ENCODE data around the gene KCNK16. TPM values are rescaled to one million over a fixed set of nuclear protein-coding genes. Genes with fewer than 3 reads are reported as not detected.

KCNK16 gene
- total and polyA plus RNA-seq, 10 of the 15 experiments (the other 5 are each of a cell fraction or from before 2014, with no cell fraction given) = not detected

GRCh38 chr6:39314273-39314795 is 8.2 kb downstream of the KCNK16 start, which contains the start of gene KCNK17:
KCNK17 (minus strand) TSS chr6:39314419; CDS start chr6:39314320, 99 bp downstream.
- Histone ChIP-seq H3K27me3 (replicated peaks in 1 of 2; ENCODE audit: control insufficient read depth in 2 of 2, insufficient read depth in 2 of 2, low read length in 1 of 2) (peaks cover 12 to 14% of the 10 kb centered on the region in 2 experiments), H2AFZ (ENCODE audit: control insufficient read depth, low read depth, low read length) (no peak within 1 kb of the TSS), H3K9me3 (replicated peaks; ENCODE audit: control insufficient read depth, insufficient read depth, low read length) (no peaks in the 10 kb centered on the region), H3K79me2 (ENCODE audit: control insufficient read depth, insufficient read depth, low read length) (no peaks in the 10 kb centered on the region), H4K20me1 (ENCODE audit: control insufficient read depth, insufficient read depth) (no peaks in the 10 kb centered on the region), H3K4me2 (ENCODE audit: control insufficient read depth, insufficient read depth) (no peak within 1 kb of the TSS), H3K9ac (ENCODE audit: control insufficient read depth, insufficient read depth, low read length) (no peak within 1 kb of the TSS), H3K4me3 (no peak within 1 kb of the TSS), H3K36me3 (ENCODE audit: control insufficient read depth in 2 of 2, insufficient read depth in 2 of 2, low read length in 1 of 2) (no peaks in the 10 kb centered on the region), H3K4me1 (ENCODE audit: control insufficient read depth, insufficient read depth, low read length) (no peaks in the 10 kb centered on the region), H3K27ac (ENCODE audit: control insufficient read depth, insufficient read depth) (no peak within 1 kb of the TSS)
- no TSS peak for BruUV-seq (replicated peaks)
- POLR2A ChIA-PET = no interaction called here
- intact Hi-C loops (cut with micrococcal nuclease; ENCODE audit: unreplicated experiment) (no loop called here), in situ Hi-C loops (cut with MboI) (no loop called here)
- SMC1A ChIA-PET (ENCODE audit: uncharacterized antibody, unreplicated experiment) = no interaction called here
- TF ChIP-seq TAF1 (IDR thresholded peaks at IDR 0.05; ENCODE audit: borderline replicate concordance, low read depth, low read length) = no peak
- no peak for TF ChIP-seq HDGF (IDR thresholded peaks at IDR 0.05)
- TF ChIP-seq PAX8 (IDR thresholded peaks at IDR 0.05) = no peak
- TF ChIP-seq NR2C2 (IDR thresholded peaks at IDR 0.05; ENCODE audit: borderline replicate concordance, control insufficient read depth, insufficient read length, low read depth) = no peak
- TF ChIP-seq HCFC1 (IDR thresholded peaks at IDR 0.05; ENCODE audit: low read length) = no peak
- TF ChIP-seq SMAD5 (IDR thresholded peaks at IDR 0.05; ENCODE audit: low read depth) = no peak
- no peak for TF ChIP-seq NFYB (IDR thresholded peaks at IDR 0.05; ENCODE audit: insufficient read depth, low read depth, low read length)
- ATAC-seq (no peak), DNase-seq (ENCODE audit: low read depth, low spot score) (no peak), FAIRE-seq (no peak)
- CTCF ChIA-PET = no interaction called here
- WGBS (ENCODE audit: insufficient coverage, insufficient replicate concordance, low lambda C conversion rate, missing lambda C conversion rate) = 4% methylated on average over 18 of the region's 28 CpGs
- RAD21 ChIA-PET (ENCODE audit: unreplicated experiment) = no interaction called here

GRCh38 chr6:39313526-39314272 is 8.8 kb downstream of the KCNK16 start:
- DNase-seq (ENCODE audit: low read depth, low spot score) = no peak
- Histone ChIP-seq H3K4me1 (ENCODE audit: control insufficient read depth, insufficient read depth, low read length) (no peaks in the 10 kb centered on the region), H3K27me3 (replicated peaks in 1 of 2; ENCODE audit: control insufficient read depth in 2 of 2, insufficient read depth in 2 of 2, low read length in 1 of 2) (peaks cover 11 to 14% of the 10 kb centered on the region in 2 experiments), H3K79me2 (ENCODE audit: control insufficient read depth, insufficient read depth, low read length) (no peaks in the 10 kb centered on the region), H3K9me3 (replicated peaks; ENCODE audit: control insufficient read depth, insufficient read depth, low read length) (no peaks in the 10 kb centered on the region), H3K36me3 (ENCODE audit: control insufficient read depth in 2 of 2, insufficient read depth in 2 of 2, low read length in 1 of 2) (no peaks in the 10 kb centered on the region), H3K4me2 (ENCODE audit: control insufficient read depth, insufficient read depth) (no peak overlapping the region), H3K9ac (ENCODE audit: control insufficient read depth, insufficient read depth, low read length) (no peak overlapping the region), H2AFZ (ENCODE audit: control insufficient read depth, low read depth, low read length) (no peak overlapping the region), H3K4me3 (no peak overlapping the region), H4K20me1 (ENCODE audit: control insufficient read depth, insufficient read depth) (no peaks in the 10 kb centered on the region), H3K27ac (ENCODE audit: control insufficient read depth, insufficient read depth) (no peak overlapping the region)
- no TSS peak for BruUV-seq (replicated peaks)
- RAD21 ChIA-PET (ENCODE audit: unreplicated experiment) = no interaction called here
- CTCF ChIA-PET = no interaction called here
- in situ Hi-C loops (cut with MboI) (no loop called here), intact Hi-C loops (cut with micrococcal nuclease; ENCODE audit: unreplicated experiment) (no loop called here)
- 6% methylated on average over 53 of the region's 80 CpGs for WGBS (ENCODE audit: insufficient coverage, insufficient replicate concordance, low lambda C conversion rate, missing lambda C conversion rate)
- SMC1A ChIA-PET (ENCODE audit: uncharacterized antibody, unreplicated experiment) = no interaction called here
- POLR2A ChIA-PET = no interaction called here
- no peak for ATAC-seq
- no peak for FAIRE-seq
- no peak for TF ChIP-seq CHD1 (IDR thresholded peaks at IDR 0.05; ENCODE audit: low read depth, low read length)
- TF ChIP-seq ZNF384 (IDR thresholded peaks at IDR 0.05; ENCODE audit: borderline replicate concordance, low read depth, low read length) = no peak
- no peak for TF ChIP-seq NFYA (IDR thresholded peaks at IDR 0.05; ENCODE audit: borderline replicate concordance, low read depth, low read length)
- TF ChIP-seq ATF3 (IDR thresholded peaks at IDR 0.05; ENCODE audit: borderline replicate concordance, extremely low read depth, low read depth, low read length) = no peak
- TF ChIP-seq ZBTB4 (CRISPR knock-in tag; IDR thresholded peaks at IDR 0.05) = no peak
- no peak for TF ChIP-seq CEBPB (IDR thresholded peaks at IDR 0.05; ENCODE audit: borderline replicate concordance in 1 of 2, low read depth in 2 of 2, low read length in 2 of 2)
- TF ChIP-seq ZSCAN29 (IDR thresholded peaks at IDR 0.05) = no peak
- TF ChIP-seq RUNX3 (IDR thresholded peaks at IDR 0.05; ENCODE audit: low read length) = no peak

Measured in GM12878 (cell line).